Thyroid gland (tissue), 4 donors: ENCODE data around the gene AMOTL2.

ENCODE experiments used
- POLR2A ChIP-seq, 2 donors: fragments of 450-650 bp; IDR thresholded peaks; one replicate each; pipeline ENCODE4 v1.6.1; 2017; ENCODE audit warnings: antibody characterized with exemption in 2 of 2, mild to moderate bottlenecking in 2 of 2, moderate library complexity in 1 of 2
- TF ChIP-seq, protein P1 (sequence below), 6 experiments: fragments of 200-600 bp in 3 of 6; fragments of 450-650 bp in 3 of 6; sonication (generic) in 3 of 6; IDR thresholded peaks; one replicate each; pipeline ENCODE4 v1.5.1; 2016 to 2019; ENCODE audit warnings: antibody characterized with exemption in 6 of 6, mild to moderate bottlenecking in 2 of 6, inconsistent platforms in 1 of 6, moderate library complexity in 1 of 6

DNA sequence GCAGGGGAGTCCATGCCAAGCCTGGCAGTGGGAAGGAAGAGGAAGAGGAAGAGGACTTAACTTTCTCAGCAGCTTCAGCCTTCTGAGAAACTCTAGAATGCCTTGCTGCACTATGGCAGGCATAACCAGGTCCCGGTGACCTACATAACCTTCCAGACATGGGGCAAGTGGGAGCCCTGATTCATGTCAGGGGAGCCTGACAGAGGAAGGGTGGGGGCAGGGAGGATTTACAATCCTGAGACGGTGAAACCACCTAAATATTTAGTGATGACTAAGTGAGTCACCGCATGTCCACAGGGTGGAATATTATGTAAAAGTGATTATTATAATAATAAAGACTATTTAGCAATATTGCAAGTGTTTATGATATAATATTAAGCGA lies 46.7 kb downstream of the AMOTL2 start:
- TF ChIP-seq, protein P1, sequence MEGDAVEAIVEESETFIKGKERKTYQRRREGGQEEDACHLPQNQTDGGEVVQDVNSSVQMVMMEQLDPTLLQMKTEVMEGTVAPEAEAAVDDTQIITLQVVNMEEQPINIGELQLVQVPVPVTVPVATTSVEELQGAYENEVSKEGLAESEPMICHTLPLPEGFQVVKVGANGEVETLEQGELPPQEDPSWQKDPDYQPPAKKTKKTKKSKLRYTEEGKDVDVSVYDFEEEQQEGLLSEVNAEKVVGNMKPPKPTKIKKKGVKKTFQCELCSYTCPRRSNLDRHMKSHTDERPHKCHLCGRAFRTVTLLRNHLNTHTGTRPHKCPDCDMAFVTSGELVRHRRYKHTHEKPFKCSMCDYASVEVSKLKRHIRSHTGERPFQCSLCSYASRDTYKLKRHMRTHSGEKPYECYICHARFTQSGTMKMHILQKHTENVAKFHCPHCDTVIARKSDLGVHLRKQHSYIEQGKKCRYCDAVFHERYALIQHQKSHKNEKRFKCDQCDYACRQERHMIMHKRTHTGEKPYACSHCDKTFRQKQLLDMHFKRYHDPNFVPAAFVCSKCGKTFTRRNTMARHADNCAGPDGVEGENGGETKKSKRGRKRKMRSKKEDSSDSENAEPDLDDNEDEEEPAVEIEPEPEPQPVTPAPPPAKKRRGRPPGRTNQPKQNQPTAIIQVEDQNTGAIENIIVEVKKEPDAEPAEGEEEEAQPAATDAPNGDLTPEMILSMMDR (IDR thresholded peaks at IDR 0.05): no peak
- TF ChIP-seq POLR2A (IDR thresholded peaks at IDR 0.05): no peak
